ENCODE data around the gene PICALM. TPM values are rescaled to one million over a fixed set of nuclear protein-coding genes. Genes with fewer than 3 reads are reported as not detected.

The PICALM gene
- total RNA-seq, 4 donors from 2014 or later: 237 to 286 (median 263) TPM

- H3K4me1 ChIP-seq: peaks cover 23 to 98% (median 35%) of the 10 kb centered on the region in 3 donors
Measured at GRCh38 chr11:86047275-86047991, 21.5 kb downstream of the PICALM start.

GRCh38 chr11:86046116-86046515 lies 22.8 kb downstream of the PICALM start:
- WGBS, 2 donors (ENCODE audit: low coverage in 1 of 2): 46 to 75% methylated on average over 1 of the region's 1 CpG
- no peak for TF ChIP-seq POLR2AphosphoS5 (IDR thresholded peaks at IDR 0.05)
- no peak for TF ChIP-seq CTCF (IDR thresholded peaks at IDR 0.05)
- no peak for TF ChIP-seq EP300 (IDR thresholded peaks at IDR 0.05)
- TF ChIP-seq POLR2A (IDR thresholded peaks at IDR 0.05): no peak
- H3K4me1 ChIP-seq: peaks cover 25 to 98% (median 37%) of the 10 kb centered on the region in 3 donors

More at GRCh38 chr11:86047275-86047991, 21.5 kb downstream of the PICALM start:
- ATAC-seq: no peak
- TF ChIP-seq POLR2AphosphoS5 (IDR thresholded peaks at IDR 0.05): peak; percentile 63
- no peak for TF ChIP-seq EP300 (IDR thresholded peaks at IDR 0.05)
- WGBS, 2 donors (ENCODE audit: low coverage in 1 of 2): 80 to 83% methylated on average over 4 to 5 of the region's 10 CpGs
- Histone ChIP-seq H3K27ac (peak overlapping the region in 1 of 4 donors; percentile 17), H3K36me3 (no peaks in the 10 kb centered on the region), H3K9me3 (no peaks in the 10 kb centered on the region), H3K4me3 (no peak overlapping the region), H3K27me3 (no peaks in the 10 kb centered on the region)

GRCh38 chr11:86043765-86044503 lies 24.9 kb downstream of the PICALM start:
- Histone ChIP-seq H3K27me3 (no peaks in the 10 kb centered on the region), H3K4me1 (peaks cover 29 to 97% (median 43%) of the 10 kb centered on the region in 3 donors), H3K27ac (peak overlapping the region in 3 of 4 donors; percentile 43 to 72 (median 49)), H3K4me3 (no peak overlapping the region), H3K9me3 (no peaks in the 10 kb centered on the region), H3K36me3 (no peaks in the 10 kb centered on the region)
- 63 to 68% methylated on average over 9 of the region's 9 CpGs for WGBS, 2 donors (ENCODE audit: low coverage in 1 of 2)
- TF ChIP-seq POLR2A (IDR thresholded peaks at IDR 0.05) (no peak), EP300 (IDR thresholded peaks at IDR 0.05) (no peak), POLR2AphosphoS5 (IDR thresholded peaks at IDR 0.05) (no peak), CTCF (IDR thresholded peaks at IDR 0.05) (no peak)
- no peak for ATAC-seq

More at GRCh38 chr11:86046116-86046515, 22.8 kb downstream of the PICALM start:
- Histone ChIP-seq H3K4me3 (no peak overlapping the region), H3K9me3 (no peaks in the 10 kb centered on the region), H3K27me3 (no peaks in the 10 kb centered on the region), H3K27ac (no peak overlapping the region), H3K36me3 (no peaks in the 10 kb centered on the region)
- no peak for ATAC-seq

GRCh38 chr11:86041975-86042378 lies 26.9 kb downstream of the PICALM start:
- TF ChIP-seq POLR2A (IDR thresholded peaks at IDR 0.05): no peak
- TF ChIP-seq CTCF (IDR thresholded peaks at IDR 0.05): peak; percentile 83 to 99 (median 92)
- peak; percentile 82 for TF ChIP-seq POLR2AphosphoS5 (IDR thresholded peaks at IDR 0.05)
- peaks cover 27 to 88% (median 35%) of the 10 kb centered on the region in 3 donors for H3K4me1 ChIP-seq
- H3K36me3 ChIP-seq: no peaks in the 10 kb centered on the region
- H3K9me3 ChIP-seq: no peaks in the 10 kb centered on the region
- peak overlapping the region; percentile 21 to 30 for H3K4me3 ChIP-seq
- peak; percentile 78 for ATAC-seq
- no peaks in the 10 kb centered on the region for H3K27me3 ChIP-seq
- WGBS, 2 donors (ENCODE audit: low coverage in 1 of 2): 0% methylated on average over 2 of the region's 2 CpGs
- peak overlapping the region; percentile 38 to 72 (median 52) for H3K27ac ChIP-seq

Measured in gastroesophageal sphincter (tissue), 4 donors.